IPS-15b (cell line): ENCODE results near the gene NRN1L.

Source experiments
- H3K27me3 ChIP-seq: one replicate; pipeline ENCODE4 v1.6.1; 2013; ENCODE audit warnings: low read length; ENCODE audit not compliant: control insufficient read depth, insufficient read depth
- H3K36me3 ChIP-seq: one replicate; pipeline ENCODE4 v1.6.1; 2013; ENCODE audit warnings: low read length; ENCODE audit not compliant: control insufficient read depth, insufficient read depth
- H3K4me1 ChIP-seq: one replicate; pipeline ENCODE4 v1.6.1; 2013; ENCODE audit warnings: mild to moderate bottlenecking, low read length; ENCODE audit not compliant: control insufficient read depth, insufficient read depth
- H3K4me3 ChIP-seq: one replicate; pipeline ENCODE4 v1.5.1; 2013; ENCODE audit warnings: low read depth, low read length
- H3K9ac ChIP-seq: one replicate; pipeline ENCODE4 v1.6.1; 2013; ENCODE audit warnings: low read depth, mild to moderate bottlenecking, low read length
- H3K9me3 ChIP-seq: one replicate; pipeline ENCODE4 v1.6.1; 2013; ENCODE audit warnings: mild to moderate bottlenecking, low read length; ENCODE audit not compliant: control insufficient read depth, insufficient read depth

The NRN1L gene

GRCh38 chr16:67878232-67878631 lies 6.5 kb upstream of the NRN1L start:
- peaks cover 68% of the 10 kb centered on the region for H3K36me3 ChIP-seq
- no peaks in the 10 kb centered on the region for H3K9me3 ChIP-seq
- no peak overlapping the region for H3K4me3 ChIP-seq
- H3K4me1 ChIP-seq = peaks cover 5% of the 10 kb centered on the region
- H3K9ac ChIP-seq = no peak overlapping the region
- H3K27me3 ChIP-seq = no peaks in the 10 kb centered on the region

GRCh38 chr16:67878846-67879245 lies 5.8 kb upstream of the NRN1L start:
- H3K27me3 ChIP-seq = no peaks in the 10 kb centered on the region
- peaks cover 4% of the 10 kb centered on the region for H3K4me1 ChIP-seq
- no peak overlapping the region for H3K4me3 ChIP-seq
- H3K36me3 ChIP-seq = peaks cover 72% of the 10 kb centered on the region
- H3K9me3 ChIP-seq = no peaks in the 10 kb centered on the region
- H3K9ac ChIP-seq = no peak overlapping the region

GRCh38 chr16:67879462-67879861 lies 5.2 kb upstream of the NRN1L start:
- Histone ChIP-seq H3K36me3 (peaks cover 72% of the 10 kb centered on the region), H3K9me3 (no peaks in the 10 kb centered on the region), H3K4me3 (no peak overlapping the region), H3K27me3 (no peaks in the 10 kb centered on the region), H3K4me1 (peaks cover 5% of the 10 kb centered on the region), H3K9ac (no peak overlapping the region)

- Histone ChIP-seq H3K4me3 (no peak overlapping the region), H3K36me3 (peaks cover 72% of the 10 kb centered on the region), H3K9me3 (no peaks in the 10 kb centered on the region), H3K27me3 (no peaks in the 10 kb centered on the region), H3K9ac (no peak overlapping the region), H3K4me1 (peaks cover 6% of the 10 kb centered on the region)
Observed at GRCh38 chr16:67879936-67880335, 4.7 kb upstream of the NRN1L start.

GRCh38 chr16:67880584-67880983 lies 4.1 kb upstream of the NRN1L start:
- Histone ChIP-seq H3K4me1 (peaks cover 7% of the 10 kb centered on the region), H3K9me3 (no peaks in the 10 kb centered on the region), H3K27me3 (no peaks in the 10 kb centered on the region), H3K36me3 (peaks cover 72% of the 10 kb centered on the region), H3K9ac (no peak overlapping the region), H3K4me3 (no peak overlapping the region)

- Histone ChIP-seq H3K9me3 (no peaks in the 10 kb centered on the region), H3K36me3 (peaks cover 67% of the 10 kb centered on the region), H3K27me3 (no peaks in the 10 kb centered on the region), H3K4me1 (peaks cover 12% of the 10 kb centered on the region), H3K9ac (no peak overlapping the region), H3K4me3 (no peak overlapping the region)
Observed at GRCh38 chr16:67881621-67882161, 3.0 kb upstream of the NRN1L start.

- Histone ChIP-seq H3K9ac (no peak overlapping the region), H3K9me3 (no peaks in the 10 kb centered on the region), H3K4me3 (no peak overlapping the region), H3K36me3 (peaks cover 60% of the 10 kb centered on the region), H3K27me3 (no peaks in the 10 kb centered on the region), H3K4me1 (peaks cover 14% of the 10 kb centered on the region)
Observed at GRCh38 chr16:67882374-67883145, 2.1 kb upstream of the NRN1L start.

- Histone ChIP-seq H3K36me3 (peaks cover 53% of the 10 kb centered on the region), H3K4me1 (peaks cover 14% of the 10 kb centered on the region), H3K27me3 (no peaks in the 10 kb centered on the region), H3K4me3 (no peak overlapping the region), H3K9ac (no peak overlapping the region), H3K9me3 (no peaks in the 10 kb centered on the region)
Observed at GRCh38 chr16:67883146-67883871, 1.4 kb upstream of the NRN1L start.

GRCh38 chr16:67883872-67884261 lies 818 bp upstream of the NRN1L start:
- H3K9ac ChIP-seq = no peak overlapping the region
- no peaks in the 10 kb centered on the region for H3K27me3 ChIP-seq
- peaks cover 47% of the 10 kb centered on the region for H3K36me3 ChIP-seq
- no peak overlapping the region for H3K4me3 ChIP-seq
- no peaks in the 10 kb centered on the region for H3K9me3 ChIP-seq
- peaks cover 14% of the 10 kb centered on the region for H3K4me1 ChIP-seq

- Histone ChIP-seq H3K4me3 (no peak overlapping the region), H3K27me3 (no peaks in the 10 kb centered on the region), H3K36me3 (peaks cover 31% of the 10 kb centered on the region), H3K9ac (no peak overlapping the region), H3K9me3 (no peaks in the 10 kb centered on the region), H3K4me1 (peaks cover 14% of the 10 kb centered on the region)
Observed at GRCh38 chr16:67885545-67885944, 860 bp downstream of the NRN1L start.

GRCh38 chr16:67885976-67886375 lies 1.3 kb downstream of the NRN1L start:
- Histone ChIP-seq H3K36me3 (peaks cover 26% of the 10 kb centered on the region), H3K9ac (no peak overlapping the region), H3K27me3 (no peaks in the 10 kb centered on the region), H3K4me3 (no peak overlapping the region), H3K4me1 (peaks cover 14% of the 10 kb centered on the region), H3K9me3 (no peaks in the 10 kb centered on the region)

- Histone ChIP-seq H3K27me3 (no peaks in the 10 kb centered on the region), H3K9ac (no peak overlapping the region), H3K9me3 (no peaks in the 10 kb centered on the region), H3K36me3 (peaks cover 22% of the 10 kb centered on the region), H3K4me3 (no peak overlapping the region), H3K4me1 (peaks cover 14% of the 10 kb centered on the region)
Observed at GRCh38 chr16:67886387-67886786, 1.7 kb downstream of the NRN1L start.
